GM12878 (cell line): Measurements from ENCODE around the gene PPP2R2D.

Experiments used
- EZH2 ChIP-seq: IDR thresholded peaks from 2 replicates; pipeline ENCODE4 v1.6.1; 2012; ENCODE audit warnings: low read depth, mild to moderate bottlenecking, control low read depth, inconsistent platforms, low read length, borderline replicate concordance; ENCODE audit not compliant: control insufficient read depth
- NBN ChIP-seq: fragments of 450-650 bp; IDR thresholded peaks from 2 replicates; pipeline ENCODE4 v1.6.1; 2016
- POLR2AphosphoS5 ChIP-seq: IDR thresholded peaks from 2 replicates; pipeline ENCODE4 v1.6.1; 2011; ENCODE audit warnings: mild to moderate bottlenecking, low read length, inconsistent platforms
- SPI1 ChIP-seq: IDR thresholded peaks from 2 replicates; pipeline ENCODE4 v1.6.1; 2011; ENCODE audit warnings: low read depth, mild to moderate bottlenecking, low read length, moderate library complexity, borderline replicate concordance; ENCODE audit not compliant: insufficient read depth
- SRF ChIP-seq, 2 experiments: IDR thresholded peaks; 2 replicates each; pipeline ENCODE4 v1.6.1; 2011; ENCODE audit warnings: low read depth in 2 of 2, low read length in 2 of 2, mild to moderate bottlenecking in 1 of 2, moderate library complexity in 1 of 2
- ZBED1 ChIP-seq: IDR thresholded peaks from 2 replicates; pipeline ENCODE4 v1.6.1; 2016; ENCODE audit warnings: borderline replicate concordance
- ZNF384 ChIP-seq: IDR thresholded peaks from 2 replicates; pipeline ENCODE4 v1.6.1; 2012; ENCODE audit warnings: low read depth, mild to moderate bottlenecking, low read length, improper control_type of control experiment, borderline replicate concordance
- ZZZ3 ChIP-seq: IDR thresholded peaks from 2 replicates; pipeline ENCODE4 v1.6.1; 2011; ENCODE audit warnings: low read depth; ENCODE audit not compliant: control insufficient read depth, insufficient read length
- TF ChIP-seq, protein P1 (sequence below), 3 experiments: IDR thresholded peaks in 2 of 3; conservative IDR thresholded peaks in 1 of 3; 2 replicates each; pipeline ENCODE4 v1.5.1; 2011; ENCODE audit warnings: low read depth in 3 of 3, low read length in 3 of 3, mild to moderate bottlenecking in 3 of 3, control low read depth in 2 of 3, moderate library complexity in 2 of 3, inconsistent platforms in 1 of 3, mixed read lengths in 1 of 3; ENCODE audit not compliant: control insufficient read depth in 2 of 3, insufficient read depth in 1 of 3; ENCODE audit errors: extremely low read depth in 1 of 3

GRCh38 chr10:132006966-132007365 is 106.2 kb downstream of the PPP2R2D start:
- TF ChIP-seq ZNF384 (no peak), ZZZ3 (no peak), POLR2AphosphoS5 (no peak), EZH2 (no peak), ZBED1 (no peak), SRF (IDR thresholded peaks at IDR 0.05; ENCODE audit: low read depth in 2 of 2, low read length in 2 of 2) (no peak), SPI1 (no peak), NBN (no peak)
- TF ChIP-seq, protein P1, sequence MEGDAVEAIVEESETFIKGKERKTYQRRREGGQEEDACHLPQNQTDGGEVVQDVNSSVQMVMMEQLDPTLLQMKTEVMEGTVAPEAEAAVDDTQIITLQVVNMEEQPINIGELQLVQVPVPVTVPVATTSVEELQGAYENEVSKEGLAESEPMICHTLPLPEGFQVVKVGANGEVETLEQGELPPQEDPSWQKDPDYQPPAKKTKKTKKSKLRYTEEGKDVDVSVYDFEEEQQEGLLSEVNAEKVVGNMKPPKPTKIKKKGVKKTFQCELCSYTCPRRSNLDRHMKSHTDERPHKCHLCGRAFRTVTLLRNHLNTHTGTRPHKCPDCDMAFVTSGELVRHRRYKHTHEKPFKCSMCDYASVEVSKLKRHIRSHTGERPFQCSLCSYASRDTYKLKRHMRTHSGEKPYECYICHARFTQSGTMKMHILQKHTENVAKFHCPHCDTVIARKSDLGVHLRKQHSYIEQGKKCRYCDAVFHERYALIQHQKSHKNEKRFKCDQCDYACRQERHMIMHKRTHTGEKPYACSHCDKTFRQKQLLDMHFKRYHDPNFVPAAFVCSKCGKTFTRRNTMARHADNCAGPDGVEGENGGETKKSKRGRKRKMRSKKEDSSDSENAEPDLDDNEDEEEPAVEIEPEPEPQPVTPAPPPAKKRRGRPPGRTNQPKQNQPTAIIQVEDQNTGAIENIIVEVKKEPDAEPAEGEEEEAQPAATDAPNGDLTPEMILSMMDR (IDR thresholded peaks at IDR 0.05 in 2 of 3, conservative IDR thresholded peaks at IDR 0.05 in 1 of 3; ENCODE audit: control insufficient read depth in 2 of 3, extremely low read depth in 1 of 3, insufficient read depth in 1 of 3, low read depth in 3 of 3, low read length in 3 of 3): no peak
